ENCODE data around the gene KCNIP1.

- TF ChIP-seq EP300 (IDR thresholded peaks at IDR 0.05; ENCODE audit: borderline replicate concordance in 1 of 2, low read depth in 2 of 2, low read length in 2 of 2) (no peak), HDAC2 (IDR thresholded peaks at IDR 0.05; ENCODE audit: borderline replicate concordance in 1 of 2, low read depth in 2 of 2, low read length in 2 of 2) (no peak), ZNF274 (IDR thresholded peaks at IDR 0.05; ENCODE audit: borderline replicate concordance, extremely low read depth, low read length) (no peak), PHF8 (conservative IDR thresholded peaks at IDR 0.05; ENCODE audit: low read depth, low read length) (no peak), EZH2 (IDR thresholded peaks at IDR 0.05; ENCODE audit: low read depth, low read length, severe bottlenecking) (no peak), YY1 (IDR thresholded peaks at IDR 0.05; ENCODE audit: low read depth, low read length) (no peak), JUN (IDR thresholded peaks at IDR 0.05; ENCODE audit: low read depth, low read length) (no peak), BACH1 (IDR thresholded peaks at IDR 0.05; ENCODE audit: low read length) (no peak), POLR2A (IDR thresholded peaks at IDR 0.05; ENCODE audit: control extremely low read depth in 1 of 2, low read depth in 2 of 2, low read length in 2 of 2) (peak in 1 of 2 experiments; percentile 59; a peak in 1 of 3 replicates), RFX5 (IDR thresholded peaks at IDR 0.05; ENCODE audit: borderline replicate concordance, low read depth, low read length) (no peak), GTF2F1 (IDR thresholded peaks at IDR 0.05; ENCODE audit: borderline replicate concordance, low read depth, low read length) (no peak), NRF1 (IDR thresholded peaks at IDR 0.05; ENCODE audit: low read depth, low read length) (no peak), CTCF (IDR thresholded peaks at IDR 0.05; ENCODE audit: control extremely low read depth in 1 of 3, insufficient read depth in 1 of 3, low read depth in 1 of 3, low read length in 3 of 3) (no peak), RAD21 (IDR thresholded peaks at IDR 0.05 in 1 of 2, conservative IDR thresholded peaks at IDR 0.05 in 1 of 2; ENCODE audit: low read depth in 2 of 2, low read length in 2 of 2) (no peak)
Observed at GRCh38 chr5:170760113-170760512, 256.3 kb downstream of the KCNIP1 start.

All from H1 (cell line).